Activated B cell treated with CpG ODN at 0.5 μM for 24 hours (primary cell): ENCODE results near the gene TSPAN32. TPM values are rescaled to one million over a fixed set of nuclear protein-coding genes. Genes with fewer than 3 reads are reported as not detected.

ENCODE experiments used
- ATAC-seq: fragments of 200-7000 bp; cut with Tn5 transposase; one replicate; pipeline ENCODE4 v1.10.0; 2021; ENCODE audit warnings: low read depth, mild to moderate bottlenecking, moderate library complexity
- CTCF ChIA-PET: fragments of 350-600 bp; sonication (Branson Sonifier 250); formaldehyde crosslinking; loops from one replicate; lab custom pipeline; 2021; ENCODE audit warnings: antibody characterized with exemption; lab: Charles Lee
- POLR2A ChIA-PET: fragments of 350-600 bp; sonication (Branson Sonifier 250); formaldehyde crosslinking; loops from one replicate; lab custom pipeline; 2021; ENCODE audit warnings: antibody characterized with exemption; lab: Charles Lee
- DNase-seq: peaks from one replicate; pipeline ENCODE4 v3.0.0; 2022
- H3K27ac Mint-ChIP-seq: one replicate; pipeline ENCODE4 v1.8.0; 2020; ENCODE audit warnings: mixed read lengths
- H3K27me3 Mint-ChIP-seq: one replicate; pipeline ENCODE4 v1.8.0; 2021; ENCODE audit warnings: mixed read lengths
- H3K36me3 Mint-ChIP-seq: one replicate; pipeline ENCODE4 v1.8.0; 2021; ENCODE audit warnings: low read depth, mixed read lengths
- H3K4me1 Mint-ChIP-seq: one replicate; pipeline ENCODE4 v1.8.0; 2021; ENCODE audit warnings: mixed read lengths
- H3K4me3 Mint-ChIP-seq: one replicate; pipeline ENCODE4 v1.8.0; 2020; ENCODE audit warnings: mild to moderate bottlenecking, mixed read lengths
- H3K9me3 Mint-ChIP-seq: one replicate; pipeline ENCODE4 v1.8.0; 2020; ENCODE audit warnings: mixed read lengths
- CTCF ChIP-seq: fragments of 200-600 bp; IDR thresholded peaks from one replicate; pipeline ENCODE4 v1.8.0; 2022; ENCODE audit warnings: antibody characterized with exemption, mild to moderate bottlenecking
- intact Hi-C: fragments of 100-400 bp; cut with micrococcal nuclease; formaldehyde crosslinking; loops from one replicate; pipeline ENCODE4 v1.15.1; 2024
- total RNA-seq: library from RNA; stranded (reverse); gene quantifications from 2 replicates; pipeline ENCODE4 v1.2.3, GENCODE V29; 2022

The TSPAN32 gene
- 6.8 and 7.3 TPM in 2 replicates for total RNA-seq

DNA sequence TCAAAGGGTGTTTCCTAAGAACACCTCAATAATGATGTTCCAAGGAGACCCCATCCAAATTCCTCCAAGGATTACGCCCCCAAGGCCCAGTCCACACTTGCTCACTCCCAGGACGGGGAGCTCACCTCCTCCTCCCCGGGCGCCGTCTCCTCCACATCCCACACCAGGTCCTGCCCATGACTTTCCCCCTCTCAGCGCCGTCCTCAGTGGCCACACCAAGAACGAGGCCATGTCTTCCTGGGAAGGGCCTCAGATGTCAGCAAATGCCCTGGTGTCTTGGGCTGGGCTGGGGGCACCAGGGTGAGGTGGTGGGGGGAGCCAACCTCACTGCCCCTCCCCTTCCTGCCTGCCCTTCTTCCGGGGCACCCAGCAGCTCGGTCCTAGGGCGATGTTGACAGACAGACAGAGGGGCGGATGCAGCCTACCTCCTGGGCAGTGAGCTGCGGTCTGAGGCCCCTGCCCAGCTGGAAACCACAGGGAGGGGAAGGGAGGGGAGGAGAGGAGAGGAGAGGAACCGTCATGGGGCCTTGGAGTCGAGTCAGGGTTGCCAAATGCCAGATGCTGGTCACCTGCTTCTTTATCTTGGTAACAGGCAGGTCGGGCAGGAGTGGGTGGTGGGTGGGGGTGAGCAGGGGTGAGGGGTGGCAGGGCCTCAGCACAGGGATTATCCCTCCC lies at the start of gene TSPAN32, which contains the start of gene C11orf21:
TSS of gene TSPAN32 (plus strand) at position 383 of the 675 bp plus-strand sequence. CDS start at position 520, 137 bp downstream.
TSS of gene C11orf21 (minus strand) at position 288 of the 675 bp plus-strand sequence. CDS start at position 178, 110 bp downstream.
- Mint-ChIP-seq H3K36me3 (peaks cover 10% of the 10 kb centered on the region), H3K27ac (peak within 1 kb of the TSS; percentile 89), H3K4me1 (peaks cover 86% of the 10 kb centered on the region), H3K9me3 (no peaks in the 10 kb centered on the region), H3K4me3 (peak within 1 kb of the TSS; percentile 85), H3K27me3 (no peaks in the 10 kb centered on the region)
- POLR2A ChIA-PET: interaction anchor here (0.6 to 2.9 kb wide), 12 partner anchors 32 to 1726 kb away, joined by 3 to 21 read pairs (median 7); partner anchors contain the start of genes ASCL2, CD81 and TSSC4
- DNase-seq: peak; percentile 47
- TF ChIP-seq CTCF: no peak
- peak; percentile 57 for ATAC-seq
- intact Hi-C loops: loop anchor here (1.0 to 5.0 kb wide), 3 partner anchors 32 to 601 kb away; partner anchors contain the start of gene CD81
- CTCF ChIA-PET: interaction anchor here (0.9 to 11.2 kb wide), 3 partner anchors 98 to 150 kb away, joined by 3 to 321 read pairs (median 5); partner anchors contain the start of gene TSSC4

DNA sequence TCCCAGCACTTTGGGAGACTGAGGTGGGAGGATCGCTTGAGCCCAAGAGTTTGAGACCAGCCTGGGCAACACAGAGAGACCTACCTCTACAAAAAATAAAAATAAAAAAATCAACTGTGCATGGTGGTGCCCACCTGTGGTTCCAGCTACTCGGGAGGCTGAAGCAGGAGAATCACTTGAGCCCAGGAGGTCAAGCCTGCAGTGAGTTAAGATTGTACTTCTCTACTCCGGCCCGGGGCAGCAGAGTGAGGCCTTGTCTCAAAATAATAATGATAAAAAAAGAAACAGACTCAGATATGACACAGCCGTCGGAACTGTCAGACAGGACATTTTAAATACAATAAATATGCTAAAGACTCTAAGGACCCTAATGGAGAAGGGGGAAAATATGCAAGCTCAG lies 49.8 kb upstream of the TSPAN32 start:
- H3K36me3 Mint-ChIP-seq: no peaks in the 10 kb centered on the region
- H3K9me3 Mint-ChIP-seq: peaks cover 6% of the 10 kb centered on the region
- TF ChIP-seq CTCF: no peak
- no peak overlapping the region for H3K27ac Mint-ChIP-seq
- intact Hi-C loops: no loop called here
- no peak for DNase-seq
- peaks cover 3% of the 10 kb centered on the region for H3K27me3 Mint-ChIP-seq
- H3K4me3 Mint-ChIP-seq: no peak overlapping the region
- POLR2A ChIA-PET: no interaction called here
- ATAC-seq: no peak
- CTCF ChIA-PET: no interaction called here
- no peaks in the 10 kb centered on the region for H3K4me1 Mint-ChIP-seq

DNA sequence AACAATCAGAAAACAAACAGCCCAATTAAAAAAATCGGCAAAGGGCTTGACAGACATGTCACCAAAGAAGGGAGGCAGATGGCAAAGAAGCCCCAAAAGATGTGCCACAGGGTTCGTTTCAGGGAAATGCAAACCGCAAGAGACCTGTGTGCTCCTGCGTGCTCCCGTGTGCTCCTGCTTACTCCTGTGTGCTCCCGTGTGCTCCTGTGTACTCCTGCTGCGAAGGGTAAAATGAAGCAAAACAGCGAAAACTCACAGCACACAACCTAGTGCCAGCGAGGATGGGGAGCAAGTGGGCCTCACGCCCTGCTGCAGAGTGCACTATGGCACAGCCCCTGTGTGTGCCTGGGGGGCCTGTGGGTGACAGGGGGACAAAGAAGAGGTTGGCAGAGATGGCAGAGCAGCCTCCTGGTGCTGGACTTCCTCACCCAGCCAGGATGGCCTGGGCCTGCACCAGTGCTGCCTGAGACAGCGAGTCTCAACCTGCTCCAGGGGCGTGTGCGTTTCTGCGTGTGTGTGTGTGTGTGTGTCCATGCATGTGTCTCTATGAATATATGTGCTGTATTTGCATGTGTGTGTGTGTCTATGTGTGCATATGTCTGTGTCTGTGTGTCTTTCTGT lies 45.4 kb upstream of the TSPAN32 start:
- TF ChIP-seq CTCF: no peak
- no peaks in the 10 kb centered on the region for H3K4me1 Mint-ChIP-seq
- CTCF ChIA-PET: no interaction called here
- no peaks in the 10 kb centered on the region for H3K27me3 Mint-ChIP-seq
- no peaks in the 10 kb centered on the region for H3K36me3 Mint-ChIP-seq
- intact Hi-C loops: no loop called here
- no peak overlapping the region for H3K27ac Mint-ChIP-seq
- peaks cover 6% of the 10 kb centered on the region for H3K9me3 Mint-ChIP-seq
- ATAC-seq: no peak
- no peak overlapping the region for H3K4me3 Mint-ChIP-seq
- POLR2A ChIA-PET: no interaction called here
- no peak for DNase-seq

DNA sequence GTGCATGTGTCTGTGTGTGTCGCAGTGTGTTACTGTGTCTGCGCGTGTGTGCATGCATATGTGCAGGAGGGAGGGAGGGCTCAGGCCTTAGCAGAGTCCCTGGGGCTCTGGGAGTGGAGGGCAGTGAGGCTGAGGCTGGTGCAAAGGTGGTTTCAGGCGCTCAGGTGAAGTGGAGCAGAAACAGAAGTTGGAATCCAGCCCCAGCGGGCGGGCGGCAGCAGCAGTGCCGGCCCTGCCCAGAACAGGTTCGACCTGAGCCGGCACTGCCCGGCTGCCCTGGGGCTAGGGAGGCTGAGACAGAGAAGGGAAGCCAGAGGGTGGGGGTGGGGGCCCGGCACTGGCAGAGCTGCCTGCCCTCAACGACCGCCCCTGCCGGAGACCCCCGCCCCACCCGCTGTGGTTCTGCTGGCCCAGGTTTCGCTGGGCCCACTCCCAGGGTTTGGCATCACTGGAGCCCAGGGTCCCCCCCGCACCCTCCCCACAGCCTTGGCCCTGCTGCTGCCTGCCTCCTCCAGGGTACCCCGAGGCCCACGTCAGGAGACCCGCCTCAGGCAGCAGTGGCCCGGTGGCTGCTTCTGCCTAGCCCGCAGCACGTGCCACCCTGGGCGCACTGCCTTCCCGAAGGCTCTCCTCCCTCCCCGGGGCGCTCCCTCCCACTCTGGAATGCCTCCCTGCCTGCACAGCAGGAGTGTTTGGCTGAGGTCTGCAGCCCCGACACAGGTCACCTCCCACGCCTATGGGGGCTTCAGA lies 44.7 kb upstream of the TSPAN32 start:
- H3K4me3 Mint-ChIP-seq: no peak overlapping the region
- H3K4me1 Mint-ChIP-seq: no peaks in the 10 kb centered on the region
- CTCF ChIA-PET: no interaction called here
- H3K27ac Mint-ChIP-seq: no peak overlapping the region
- TF ChIP-seq CTCF: no peak
- no peaks in the 10 kb centered on the region for H3K27me3 Mint-ChIP-seq
- no peaks in the 10 kb centered on the region for H3K36me3 Mint-ChIP-seq
- ATAC-seq (no peak), DNase-seq (no peak)
- intact Hi-C loops: no loop called here
- H3K9me3 Mint-ChIP-seq: peaks cover 6% of the 10 kb centered on the region
- POLR2A ChIA-PET: no interaction called here
